ENCODE data around the gene FAM72A.
"Not testable (repeated sequence)": the region's sequence is repeated elsewhere in the genome, so short reads cannot be mapped to it uniquely, and the experiment has no call there.

Gene FAM72A

GRCh38 chr1:206218765-206219164 lies 16.1 kb upstream of the FAM72A start:
- POLR2A ChIA-PET; DNase-seq (ENCODE audit: extremely low spot score); CTCF ChIA-PET: not testable (repeated sequence)

GRCh38 chr1:206218285-206218684 lies 15.6 kb upstream of the FAM72A start:
- CTCF ChIA-PET; POLR2A ChIA-PET; DNase-seq (ENCODE audit: extremely low spot score): not testable (repeated sequence)

GRCh38 chr1:206215600-206216392 lies 13.2 kb upstream of the FAM72A start:
- DNase-seq (ENCODE audit: extremely low spot score); POLR2A ChIA-PET: not testable (repeated sequence)
- CTCF ChIA-PET = interaction anchor here (0.7 kb wide), 1 partner anchor 791 kb away, joined by 3 read pairs; no protein-coding TSS in a partner anchor

GRCh38 chr1:206210802-206211201 lies 8.2 kb upstream of the FAM72A start:
- CTCF ChIA-PET = interaction anchor here (0.6 kb wide), 1 partner anchor 257 kb away, joined by 3 read pairs; no protein-coding TSS in a partner anchor
- DNase-seq (ENCODE audit: extremely low spot score); POLR2A ChIA-PET: not testable (repeated sequence)

- DNase-seq (ENCODE audit: extremely low spot score); CTCF ChIA-PET; POLR2A ChIA-PET: not testable (repeated sequence)
These were observed 2.9 kb upstream of the FAM72A start for GRCh38 chr1:206205569-206205968.

GRCh38 chr1:206204871-206205270 lies 2.2 kb upstream of the FAM72A start:
- CTCF ChIA-PET; POLR2A ChIA-PET; DNase-seq (ENCODE audit: extremely low spot score): not testable (repeated sequence)

- CTCF ChIA-PET; DNase-seq (ENCODE audit: extremely low spot score); POLR2A ChIA-PET: not testable (repeated sequence)
These were observed 1.5 kb upstream of the FAM72A start for GRCh38 chr1:206204159-206204511.

- DNase-seq (ENCODE audit: extremely low spot score); CTCF ChIA-PET; POLR2A ChIA-PET: not testable (repeated sequence)
These were observed 922 bp upstream of the FAM72A start, which contains the start of gene SRGAP2 for GRCh38 chr1:206203364-206204158. TSS of gene SRGAP2 (plus strand) at chr1:206203541. CDS start at chr1:206205971, 2,430 bp downstream.

- CTCF ChIA-PET; POLR2A ChIA-PET; DNase-seq (ENCODE audit: extremely low spot score): not testable (repeated sequence)
These were observed 5.8 kb downstream of the FAM72A start for GRCh38 chr1:206196748-206197424.

GRCh38 chr1:206195182-206195581 lies 7.5 kb downstream of the FAM72A start:
- POLR2A ChIA-PET; DNase-seq (ENCODE audit: extremely low spot score); CTCF ChIA-PET: not testable (repeated sequence)

GRCh38 chr1:206186826-206187225 lies 15.8 kb downstream of the FAM72A start:
- POLR2A ChIA-PET; DNase-seq (ENCODE audit: extremely low spot score); CTCF ChIA-PET: not testable (repeated sequence)

- POLR2A ChIA-PET; CTCF ChIA-PET; DNase-seq (ENCODE audit: extremely low spot score): not testable (repeated sequence)
These were observed 16.9 kb downstream of the FAM72A start for GRCh38 chr1:206185778-206186177.

GRCh38 chr1:206183788-206184187 lies 18.9 kb downstream of the FAM72A start:
- CTCF ChIA-PET; POLR2A ChIA-PET; DNase-seq (ENCODE audit: extremely low spot score): not testable (repeated sequence)

- CTCF ChIA-PET; POLR2A ChIA-PET; DNase-seq (ENCODE audit: extremely low spot score): not testable (repeated sequence)
These were observed 20.0 kb downstream of the FAM72A start for GRCh38 chr1:206182368-206183317.

- DNase-seq (ENCODE audit: extremely low spot score); CTCF ChIA-PET; POLR2A ChIA-PET: not testable (repeated sequence)
These were observed 23.0 kb downstream of the FAM72A start for GRCh38 chr1:206179666-206180065.

GRCh38 chr1:206178061-206178989 lies 24.3 kb downstream of the FAM72A start:
- DNase-seq (ENCODE audit: extremely low spot score); CTCF ChIA-PET; POLR2A ChIA-PET: not testable (repeated sequence)

- POLR2A ChIA-PET; DNase-seq (ENCODE audit: extremely low spot score); CTCF ChIA-PET: not testable (repeated sequence)
These were observed 26.5 kb downstream of the FAM72A start for GRCh38 chr1:206176114-206176502.
